ENCODE measurements around the gene PAQR5.
"Not testable (repeated sequence)": the region's sequence is repeated elsewhere in the genome, so short reads cannot be mapped to it uniquely, and the experiment has no call there.

Gene PAQR5

DNA sequence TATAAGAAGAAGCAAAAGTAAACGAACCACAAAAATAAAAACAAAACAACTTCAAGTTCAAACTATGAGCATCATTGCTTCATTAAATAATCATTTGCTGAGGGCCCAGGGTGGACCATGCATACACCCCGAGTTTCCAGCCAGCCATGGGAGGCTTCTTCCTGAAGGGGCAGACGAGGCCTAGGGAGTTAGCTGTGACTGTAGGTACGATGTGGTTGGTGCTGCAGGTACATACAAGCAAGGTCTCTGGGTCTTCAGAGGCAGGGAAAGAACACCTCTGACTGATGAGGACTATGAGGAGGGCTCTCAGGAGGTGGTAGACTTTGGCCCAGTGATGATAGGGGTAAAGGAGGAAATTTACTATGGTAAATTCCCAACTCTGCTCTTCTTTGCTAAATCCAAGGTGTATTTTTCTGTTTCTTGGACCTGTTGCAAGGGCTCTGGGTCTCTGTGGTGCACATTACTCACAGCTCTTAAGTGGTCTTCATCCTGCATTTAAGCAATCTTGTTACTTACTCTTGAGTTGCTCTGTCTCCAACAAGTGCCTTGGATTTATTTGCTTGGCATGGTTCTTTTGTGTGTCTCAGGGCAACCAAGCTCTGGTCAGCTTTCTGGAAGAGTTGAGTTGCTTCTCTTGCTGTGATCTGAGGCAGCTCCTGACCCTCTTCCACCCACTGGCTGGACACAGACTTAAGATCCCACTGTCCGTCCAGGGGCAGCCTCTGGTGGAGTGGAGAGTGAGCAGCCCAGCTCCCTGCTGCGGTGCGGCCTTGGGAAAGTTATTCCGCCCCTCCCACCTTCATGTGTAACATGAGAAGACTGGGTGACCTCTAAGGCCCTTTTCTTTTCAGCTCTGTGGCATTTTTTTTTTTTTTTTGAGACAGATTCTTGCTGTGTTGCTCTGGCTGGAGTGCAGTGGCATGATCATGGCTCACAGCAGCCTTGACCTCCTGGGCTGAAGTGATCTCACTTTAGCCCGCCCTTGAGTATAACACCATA, 59.4 kb downstream of the PAQR5 start:
- no peak for DNase-seq (ENCODE audit: low read depth in 2 of 2)

DNA sequence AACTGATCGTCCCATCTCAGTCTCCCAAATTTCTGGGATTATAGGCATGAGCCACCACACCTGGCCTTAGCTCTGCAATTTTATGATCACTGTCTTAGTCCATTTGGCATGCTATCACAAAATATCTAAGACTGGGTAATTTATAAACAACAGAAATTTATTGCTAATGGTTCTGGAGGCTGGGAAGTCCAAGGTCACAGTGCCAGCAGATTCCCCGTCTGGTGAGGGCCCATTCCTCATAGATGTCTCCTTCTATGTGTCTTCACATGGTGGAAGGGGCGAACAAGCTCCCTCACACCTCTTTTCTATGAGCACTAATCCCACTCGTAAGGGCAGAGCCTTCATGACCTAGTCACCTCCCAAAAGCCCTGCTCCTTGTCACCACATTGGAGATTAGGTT, 60.1 kb downstream of the PAQR5 start:
- no peak for DNase-seq (ENCODE audit: low read depth in 2 of 2)

DNA sequence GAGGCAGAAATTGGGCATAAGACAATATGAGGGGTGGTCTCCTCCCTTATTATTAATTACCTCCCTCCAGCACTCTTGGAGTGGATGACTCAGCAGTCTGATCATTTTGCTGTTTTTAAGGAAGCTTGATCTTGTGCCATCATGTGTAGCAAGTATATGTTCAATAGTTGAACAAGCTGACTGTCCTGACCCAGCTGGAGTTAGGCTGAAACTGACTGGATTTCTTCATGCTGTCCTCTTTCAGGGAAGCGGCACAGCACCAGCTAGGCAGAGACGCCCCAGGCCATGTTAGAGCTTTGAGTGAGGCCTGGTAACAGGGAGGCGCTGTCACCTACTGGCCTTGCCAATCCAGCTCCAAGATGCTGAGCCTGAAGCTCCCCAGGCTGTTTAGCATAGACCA, 61.0 kb downstream of the PAQR5 start:
- DNase-seq (ENCODE audit: low read depth in 2 of 2) = no peak

DNA sequence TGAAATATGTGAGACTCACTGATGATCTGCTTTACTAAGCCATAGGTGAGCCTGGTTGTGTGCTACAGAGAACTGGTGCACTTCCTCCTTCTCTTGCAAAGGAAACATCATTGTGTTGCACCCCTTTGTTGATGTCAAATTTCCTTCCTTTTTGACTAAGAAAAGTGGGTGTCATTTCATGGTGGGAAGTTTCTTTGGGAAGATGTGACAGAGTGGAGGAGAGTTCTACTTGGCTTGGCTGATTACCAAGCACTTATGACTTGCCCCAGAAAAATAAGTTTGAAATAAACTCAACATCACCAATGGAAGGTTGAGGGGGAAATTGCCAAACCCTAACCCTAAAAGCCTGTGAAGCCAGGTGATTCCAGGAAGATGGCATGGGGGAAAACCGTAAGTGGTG, 61.9 kb downstream of the PAQR5 start:
- no peak for DNase-seq (ENCODE audit: low read depth in 2 of 2)

DNA sequence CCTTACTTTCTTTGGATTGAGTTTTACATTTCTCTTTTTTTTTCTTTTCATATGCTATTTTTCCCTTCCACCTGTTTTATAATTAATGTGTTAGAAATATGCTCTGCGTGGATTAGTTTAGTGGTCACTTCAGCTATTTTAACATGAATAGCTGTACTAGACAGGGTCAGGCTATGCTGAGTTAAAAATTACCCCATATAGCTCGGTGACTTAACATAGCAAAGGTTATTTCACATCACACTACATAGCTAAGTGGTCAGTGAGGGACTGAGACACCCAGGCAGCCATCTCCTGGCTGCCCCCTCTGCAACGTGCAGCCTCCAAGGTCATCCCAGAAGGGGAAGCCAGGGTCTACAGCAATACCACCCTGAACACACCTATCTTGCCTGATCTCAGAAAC, 68.5 kb downstream of the PAQR5 start:
- no peak for DNase-seq (ENCODE audit: low read depth in 2 of 2)

DNA sequence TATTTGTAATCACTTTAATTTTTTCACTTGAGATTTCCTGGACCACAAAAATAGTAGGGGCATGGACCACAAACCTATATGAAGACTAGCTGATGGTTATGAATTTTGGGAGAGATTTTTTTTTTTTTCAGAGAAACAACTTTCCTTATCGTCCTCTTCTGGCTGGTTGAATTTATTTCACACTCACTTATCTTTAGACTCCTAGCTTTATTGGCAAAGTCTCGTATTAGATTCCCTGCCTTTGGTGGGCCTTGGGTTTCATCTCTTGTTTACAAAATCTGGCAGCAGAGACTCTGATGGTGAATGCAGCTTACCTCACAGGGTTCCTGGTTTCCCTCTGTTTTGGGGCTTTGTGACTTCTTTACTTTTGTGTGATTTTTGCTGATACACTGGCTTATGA, 70.9 kb downstream of the PAQR5 start:
- DNase-seq (ENCODE audit: low read depth in 2 of 2) = no peak

DNA sequence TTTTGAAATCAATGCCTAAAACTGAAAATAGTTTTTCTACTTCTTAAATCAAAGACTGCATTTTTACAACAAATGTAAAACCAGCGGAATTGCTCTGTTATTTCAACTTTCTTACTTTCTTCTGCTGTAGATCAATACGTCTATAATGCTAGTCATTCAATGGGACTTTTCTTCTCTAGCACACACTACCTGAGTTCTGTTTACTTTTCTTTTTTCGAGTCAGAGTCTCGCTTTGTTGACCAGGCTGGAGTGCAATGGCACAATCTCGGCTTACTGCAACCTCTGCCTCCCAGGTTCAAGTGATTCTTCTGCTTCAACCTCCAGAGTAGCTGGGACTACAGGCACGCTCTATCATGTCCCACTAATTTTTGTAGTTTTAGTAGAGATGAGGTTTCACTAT, 74.7 kb downstream of the PAQR5 start:
- DNase-seq (ENCODE audit: low read depth in 2 of 2) = no peak

DNA sequence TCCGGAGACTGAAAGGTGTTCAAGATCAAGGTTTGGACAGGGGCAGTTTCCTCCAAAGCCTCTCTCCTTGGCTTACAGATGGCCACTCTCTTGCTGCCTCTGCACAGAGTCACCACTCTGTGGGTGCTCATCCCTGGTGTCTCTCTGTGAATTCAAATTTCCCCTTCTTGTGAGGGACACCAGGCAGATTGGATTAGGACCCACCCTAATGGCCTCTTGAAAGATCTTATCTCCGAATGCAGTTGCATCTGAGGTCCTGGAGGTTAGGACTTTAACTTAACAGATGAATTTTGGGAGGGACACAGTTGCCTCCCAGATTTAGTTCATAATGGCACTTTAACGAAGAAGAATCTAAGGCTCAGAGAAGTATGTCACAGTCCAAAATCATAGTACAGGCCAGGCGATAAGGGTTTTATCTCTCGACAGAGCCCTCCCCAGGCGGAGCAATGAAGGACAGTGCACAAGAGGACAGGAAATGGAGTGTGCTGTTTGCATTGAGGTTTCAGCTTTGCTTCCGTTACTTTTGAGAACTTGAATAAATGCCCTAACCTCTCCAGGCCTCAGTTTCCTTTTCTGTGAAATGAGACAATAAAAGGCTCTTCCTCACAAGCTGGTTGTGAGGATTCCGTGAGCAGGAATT, 76.6 kb downstream of the PAQR5 start:
- DNase-seq (ENCODE audit: low read depth in 2 of 2) = no peak

DNA sequence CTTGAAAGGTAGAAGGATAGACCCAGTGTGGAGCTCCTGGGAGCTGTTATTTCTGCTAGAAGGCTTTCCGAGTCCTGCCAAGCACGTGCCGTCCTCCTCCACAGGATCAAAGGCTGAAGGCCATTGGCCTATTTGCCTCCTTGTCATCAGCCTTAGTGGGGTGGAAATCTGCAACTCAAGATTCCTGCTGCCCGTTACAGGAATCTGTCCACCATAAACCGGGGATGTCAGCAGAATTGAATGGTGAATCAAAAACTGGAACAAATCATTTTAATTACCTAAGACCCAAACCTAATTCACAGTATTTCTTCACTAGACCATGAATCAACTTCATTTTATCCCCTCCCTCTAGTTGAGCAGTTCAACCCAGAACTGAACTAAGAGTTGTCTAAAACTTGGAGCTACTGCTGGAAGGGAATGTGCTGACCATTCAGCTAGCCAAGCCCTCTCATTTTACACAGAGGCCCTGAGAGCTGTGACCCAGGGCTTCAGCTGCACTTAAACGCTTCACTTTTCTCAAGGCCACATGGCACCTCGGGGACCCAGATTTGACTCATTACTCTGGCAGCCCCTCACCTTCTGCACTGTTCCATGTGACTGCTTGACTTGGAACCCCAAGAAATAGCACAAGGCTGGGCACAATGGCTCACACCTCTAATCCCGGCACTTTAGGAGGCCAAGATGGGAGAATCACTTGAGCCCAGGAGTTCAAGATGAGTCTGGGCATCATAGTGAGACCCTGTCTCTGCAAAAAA, 78.7 kb downstream of the PAQR5 start:
- no peak for DNase-seq (ENCODE audit: low read depth in 2 of 2)

DNA sequence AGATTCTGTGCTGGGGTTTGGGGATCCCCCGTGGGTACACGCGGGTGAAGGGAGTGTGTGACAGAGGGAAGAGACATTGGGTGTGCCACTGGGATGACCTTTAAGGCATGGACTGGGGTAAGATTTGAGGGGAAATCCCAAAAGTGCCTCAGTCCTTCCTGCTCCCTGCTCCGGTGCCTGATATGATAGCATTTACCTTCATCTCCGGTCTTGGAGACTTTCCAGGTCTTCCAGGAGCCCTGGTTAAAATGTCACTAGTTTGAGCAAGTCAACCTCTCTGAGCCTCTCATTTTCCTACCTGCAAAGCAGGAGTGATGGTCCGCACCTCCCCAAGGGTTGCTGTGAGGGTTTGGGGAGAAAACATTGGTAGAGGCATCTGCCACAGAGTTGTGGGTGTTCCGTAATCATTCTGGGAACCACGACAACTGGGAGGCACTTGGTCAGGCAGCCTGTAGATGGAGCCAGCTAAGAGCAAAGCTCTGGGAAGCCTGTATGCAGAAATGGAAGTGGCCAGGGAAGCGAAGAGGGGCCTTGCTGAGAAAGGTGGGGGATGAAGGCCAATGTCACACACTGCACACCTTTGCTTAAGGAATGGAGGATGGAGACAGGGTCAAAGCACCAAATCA, 81.5 kb downstream of the PAQR5 start:
- no peak for DNase-seq (ENCODE audit: low read depth in 2 of 2)

DNA sequence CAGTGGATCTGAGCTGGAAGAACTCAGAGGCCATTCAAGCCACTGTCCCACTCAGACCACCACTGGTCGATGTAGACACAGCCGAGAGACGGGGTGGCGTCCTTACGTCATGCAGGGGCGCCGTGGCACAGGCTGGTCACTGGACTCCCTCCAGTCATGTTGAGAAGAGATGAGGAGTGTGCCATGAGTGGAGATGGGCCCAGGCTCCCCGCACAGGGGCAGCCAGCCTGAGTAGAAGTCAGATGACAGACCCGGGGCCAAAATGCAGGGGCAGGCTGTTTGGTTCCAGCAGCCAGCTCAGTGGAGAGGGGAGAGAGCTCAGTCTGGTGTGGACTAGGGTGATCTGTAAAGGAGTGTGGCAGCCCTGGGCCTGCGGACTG, 82.0 kb downstream of the PAQR5 start:
- no peak for DNase-seq (ENCODE audit: low read depth in 2 of 2)

DNA sequence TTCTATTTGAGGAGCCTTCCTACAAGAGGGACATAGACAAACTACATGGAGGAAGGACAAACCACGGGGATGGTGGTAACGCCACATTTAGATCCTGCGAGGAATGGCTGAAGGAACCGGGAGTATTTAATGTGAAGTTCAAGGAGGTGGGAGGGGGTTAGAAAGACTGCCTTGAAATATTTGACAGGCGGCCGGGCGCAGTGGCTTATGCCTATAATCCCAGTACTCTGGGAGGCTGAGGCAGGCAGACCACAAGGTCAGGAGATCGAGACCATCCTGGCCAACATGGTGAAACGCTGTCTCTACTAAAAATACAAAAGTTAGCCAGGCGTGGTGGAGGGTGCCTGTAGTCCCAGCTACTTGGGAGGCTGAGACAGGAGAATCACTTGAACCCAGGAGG, 83.5 kb downstream of the PAQR5 start:
- DNase-seq (ENCODE audit: low read depth in 2 of 2) = not testable (repeated sequence)

DNA sequence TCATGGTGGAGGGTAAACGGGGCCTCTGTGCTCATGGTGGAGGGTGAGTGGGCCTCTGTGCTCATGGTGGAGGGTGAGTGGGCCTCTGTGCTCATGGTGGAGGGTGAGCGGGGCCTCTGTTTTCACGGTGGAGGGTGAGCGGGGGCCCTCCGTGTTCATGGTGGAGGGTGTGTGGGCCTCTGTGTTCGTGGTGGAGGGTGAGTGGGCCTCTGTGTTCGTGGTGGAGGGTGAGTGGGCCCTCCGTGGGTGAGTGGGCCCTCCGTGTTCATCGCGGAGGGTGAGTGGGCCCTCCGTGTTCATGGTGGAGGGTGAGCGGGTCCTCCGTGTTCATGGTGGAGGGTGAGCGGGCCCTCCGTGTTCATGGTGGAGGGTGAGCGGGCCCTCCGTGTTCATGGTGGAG, 85.4 kb downstream of the PAQR5 start:
- DNase-seq (ENCODE audit: low read depth in 2 of 2) = not testable (repeated sequence)

DNA sequence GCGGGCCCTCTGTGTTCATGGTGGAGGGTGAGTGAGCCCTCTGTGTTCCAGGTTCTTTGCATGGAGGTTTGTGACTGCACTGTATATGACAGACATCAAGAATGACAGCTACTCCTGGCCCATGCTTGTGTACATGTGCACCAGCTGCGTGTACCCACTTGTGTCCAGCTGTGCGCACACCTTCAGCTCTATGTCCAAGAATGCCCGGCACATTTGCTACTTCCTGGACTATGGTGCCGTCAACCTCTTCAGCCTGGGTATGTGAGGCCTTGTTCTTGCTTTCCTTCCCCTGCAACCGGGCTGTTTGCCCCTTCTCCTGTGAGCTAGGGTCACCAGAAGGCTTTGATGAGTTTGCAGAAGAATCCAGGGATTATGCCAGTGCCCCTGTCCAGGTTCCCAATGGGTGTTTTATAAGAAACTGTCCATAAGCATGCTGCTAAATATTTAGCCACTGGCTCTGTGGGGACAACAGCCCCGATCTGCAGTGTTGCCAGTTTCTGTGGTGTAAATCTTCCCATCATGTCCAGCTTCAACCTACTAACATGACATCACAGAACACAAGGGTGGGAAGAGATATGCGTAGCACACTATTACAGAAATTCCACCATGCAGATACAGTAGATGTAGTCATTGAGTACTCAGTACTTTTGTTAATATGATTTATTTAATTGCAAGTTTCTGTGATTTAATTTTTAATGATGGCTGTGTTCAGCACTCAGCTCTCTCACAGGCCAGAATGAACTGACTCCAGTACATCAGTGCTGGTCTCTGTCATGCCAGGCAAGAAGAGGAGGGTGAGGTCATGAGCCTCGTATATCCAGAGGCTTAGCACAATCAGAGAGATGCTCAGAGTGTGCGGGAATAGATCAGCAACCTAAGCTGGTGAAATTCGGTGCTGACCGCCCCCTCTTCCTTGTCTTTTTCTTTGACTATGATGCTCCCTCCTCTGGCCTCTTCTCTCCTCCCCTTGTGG, 86.2 kb downstream of the PAQR5 start:
- DNase-seq (ENCODE audit: low read depth in 2 of 2) = no peak

DNA sequence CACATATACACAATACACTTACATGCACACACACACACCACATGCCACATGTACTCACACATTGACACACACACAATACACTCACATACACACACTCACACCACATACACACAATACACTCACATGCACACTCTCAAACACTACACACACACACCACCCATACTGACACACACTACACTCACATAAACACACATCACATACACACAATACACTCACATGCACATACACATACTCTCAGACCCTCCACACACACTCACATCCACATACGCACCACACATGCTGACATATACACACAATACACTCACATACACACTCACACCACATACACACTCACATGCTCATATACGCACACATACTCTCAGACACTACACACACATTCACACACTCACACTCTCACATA, 87.1 kb downstream of the PAQR5 start:
- DNase-seq (ENCODE audit: low read depth in 2 of 2) = no peak

DNA sequence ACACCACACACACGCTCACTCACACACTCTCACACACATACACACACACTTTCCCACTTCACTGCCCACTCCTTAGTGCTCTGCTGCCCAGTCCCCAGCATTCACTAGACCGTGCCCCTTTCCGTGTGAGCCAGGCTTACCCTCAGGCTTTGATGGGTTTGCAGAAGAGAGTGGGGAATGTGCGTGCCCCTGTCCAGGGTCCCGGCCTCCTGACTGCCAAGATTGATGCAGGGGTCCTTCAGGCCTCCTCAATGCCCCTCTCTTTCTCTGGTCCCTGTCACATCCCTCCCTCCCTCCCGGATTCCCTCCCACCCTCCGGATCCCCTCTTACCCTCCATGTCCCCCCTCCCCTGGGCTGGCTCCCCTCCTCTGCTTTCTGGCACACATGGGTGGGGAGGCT, 87.6 kb downstream of the PAQR5 start:
- DNase-seq (ENCODE audit: low read depth in 2 of 2) = no peak

DNA sequence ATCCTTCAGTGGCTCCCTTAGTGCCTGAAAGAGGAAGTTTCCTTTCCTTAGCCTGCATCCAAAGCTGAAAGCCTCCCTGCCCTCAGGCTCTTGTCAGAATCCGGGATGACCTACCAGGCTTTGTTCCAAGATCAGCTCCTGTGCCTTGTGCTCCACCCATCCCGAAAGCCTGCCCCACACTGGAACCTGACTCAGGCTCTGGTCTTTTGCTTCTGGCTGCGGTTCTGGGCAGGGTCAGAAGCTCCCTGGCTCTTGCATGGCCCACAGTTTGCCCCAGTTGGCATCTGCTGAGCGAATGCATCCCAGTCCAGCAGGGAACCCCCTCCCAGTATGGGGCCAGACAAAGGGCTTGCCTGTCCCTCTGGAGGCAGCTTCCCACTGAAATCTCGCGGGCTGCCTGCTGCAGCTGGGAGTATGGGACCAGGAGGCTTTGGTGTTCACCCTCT, 89.6 kb downstream of the PAQR5 start:
- DNase-seq (ENCODE audit: low read depth in 2 of 2) = no peak

DNA sequence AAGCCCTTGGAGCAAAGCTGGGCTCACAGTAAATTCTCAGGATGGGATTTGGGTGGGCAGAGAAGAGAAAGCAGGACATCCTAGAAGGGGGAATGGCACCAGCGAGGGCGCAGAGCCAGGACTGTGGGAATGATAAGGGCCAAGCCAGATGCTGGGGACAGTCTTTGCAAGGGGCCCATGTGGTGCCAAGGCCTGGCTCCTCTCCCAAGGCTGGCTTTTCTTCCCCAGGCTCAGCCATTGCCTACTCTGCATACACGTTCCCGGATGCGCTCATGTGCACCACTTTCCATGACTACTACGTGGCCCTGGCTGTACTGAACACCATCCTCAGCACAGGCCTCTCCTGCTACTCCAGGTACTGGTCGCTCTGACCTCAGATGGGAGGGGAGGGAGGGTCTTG, 90.7 kb downstream of the PAQR5 start:
- no peak for DNase-seq (ENCODE audit: low read depth in 2 of 2)

DNA sequence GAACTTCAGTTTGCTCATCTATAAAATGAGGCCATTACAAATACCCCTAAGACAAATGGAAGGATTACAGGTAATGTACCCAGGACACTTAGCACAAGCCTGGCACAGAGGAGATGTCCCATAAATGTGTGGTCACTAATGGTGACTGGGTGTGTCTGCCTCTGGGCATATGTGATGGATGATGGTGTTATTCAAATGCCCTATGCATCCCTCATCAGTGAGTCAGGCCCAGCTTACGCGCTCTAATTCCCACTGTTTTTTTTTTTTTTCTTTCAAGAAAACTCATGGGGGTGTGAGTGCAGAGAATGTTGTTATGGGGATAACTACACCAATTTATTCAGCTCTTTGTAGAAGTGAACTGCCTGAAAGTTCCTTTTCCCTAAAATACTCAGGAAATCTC, 91.9 kb downstream of the PAQR5 start:
- no peak for DNase-seq (ENCODE audit: low read depth in 2 of 2)

DNA sequence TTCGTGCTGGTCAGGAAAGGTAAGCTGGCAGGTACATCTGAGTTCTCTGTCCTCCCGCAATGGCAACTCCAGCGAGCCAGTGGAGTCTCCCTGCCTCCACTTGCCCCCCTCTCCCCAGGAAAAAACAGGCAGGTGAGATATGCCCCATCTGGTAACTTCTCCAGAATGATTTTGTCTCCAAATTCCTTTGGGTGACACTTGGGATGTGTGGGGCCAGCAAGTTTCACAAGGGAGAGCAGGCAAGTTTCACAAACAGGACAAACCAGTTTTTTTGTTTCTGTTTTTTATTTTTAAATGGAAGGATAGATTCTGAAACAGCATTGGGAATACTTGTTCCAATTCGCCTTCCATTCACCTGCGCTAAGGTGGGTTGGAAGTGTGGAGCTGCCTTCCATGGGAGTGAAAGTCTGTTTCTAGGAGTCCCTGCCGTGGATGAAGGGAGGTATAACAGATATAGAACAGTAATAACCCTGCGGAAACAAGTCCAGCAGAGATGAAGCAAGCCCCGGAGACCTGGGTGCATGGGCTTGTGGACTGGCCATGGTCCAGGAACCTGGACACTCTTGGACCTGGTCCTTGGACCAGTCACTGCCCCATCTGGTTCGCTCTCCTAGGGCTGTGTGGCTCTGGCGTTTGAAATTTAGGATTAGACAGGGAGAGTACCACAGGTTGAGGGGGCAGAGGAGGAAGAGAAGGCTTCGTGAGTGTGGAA, 92.5 kb downstream of the PAQR5 start:
- DNase-seq (ENCODE audit: low read depth in 2 of 2) = no peak

Measured in stimulated activated CD4-positive, alpha-beta T cell treated with anti-CD3 and anti-CD28 coated beads, Interleukin-15, amount 100 ng/mL, for 48 hours (primary cell).